Kidney epithelial cell (primary cell): ENCODE results near the gene EIF5A2. TPM values are rescaled to one million over a fixed set of nuclear protein-coding genes. Genes with fewer than 3 reads are reported as not detected.

Experiments used
- DNase-seq: peaks from one replicate; pipeline ENCODE4 v3.0.0-alpha.2; 2010; ENCODE audit warnings: low read depth
- H3K27me3 ChIP-seq: 2 replicates; pipeline ENCODE4 v1.6.0; 2011; ENCODE audit warnings: low read length; ENCODE audit not compliant: control insufficient read depth, insufficient read depth
- H3K36me3 ChIP-seq: 2 replicates; pipeline ENCODE4 v1.5.1; 2011; ENCODE audit warnings: low read length; ENCODE audit not compliant: control insufficient read depth, insufficient read depth
- H3K4me3 ChIP-seq: 2 replicates; pipeline ENCODE4 v1.5.1; 2011; ENCODE audit warnings: low read depth, mild to moderate bottlenecking, control low read depth, low read length
- CTCF ChIP-seq: IDR thresholded peaks from 2 replicates; pipeline ENCODE4 v1.5.1; 2011; ENCODE audit warnings: mild to moderate bottlenecking, moderate library complexity, low read length, control low read depth, inconsistent platforms; ENCODE audit not compliant: insufficient read depth, poor library complexity, severe bottlenecking
- total RNA-seq: library from RNA; depleted of rRNA; stranded (reverse); fragments of >200 nt; gene quantifications from 2 replicates; pipeline ENCODE4 v1.2.3, GENCODE V29; 2015

EIF5A2 gene
- total RNA-seq, 1 donor from 2014 or later: 4.1 TPM

- Histone ChIP-seq H3K4me3 (peak overlapping the region; percentile 68), H3K36me3 (peaks cover 2% of the 10 kb centered on the region), H3K27me3 (no peaks in the 10 kb centered on the region)
- no peak for TF ChIP-seq CTCF
- no peak for DNase-seq
Observed at GRCh38 chr3:170869239-170869590, 39.2 kb downstream of the EIF5A2 start.

- Histone ChIP-seq H3K4me3 (peak overlapping the region; percentile 68), H3K27me3 (no peaks in the 10 kb centered on the region), H3K36me3 (peaks cover 2% of the 10 kb centered on the region)
- TF ChIP-seq CTCF: no peak
- no peak for DNase-seq
Observed at GRCh38 chr3:170868577-170869238, 39.7 kb downstream of the EIF5A2 start.

GRCh38 chr3:170867143-170867937, 41.1 kb downstream of the EIF5A2 start:
- DNase-seq: no peak
- Histone ChIP-seq H3K4me3 (no peak overlapping the region), H3K36me3 (peaks cover 2% of the 10 kb centered on the region), H3K27me3 (no peaks in the 10 kb centered on the region)
- TF ChIP-seq CTCF: no peak

GRCh38 chr3:170866499-170866898, 41.9 kb downstream of the EIF5A2 start:
- TF ChIP-seq CTCF: no peak
- DNase-seq: no peak
- H3K36me3 ChIP-seq: peaks cover 2% of the 10 kb centered on the region
- no peak overlapping the region for H3K4me3 ChIP-seq
- H3K27me3 ChIP-seq: no peaks in the 10 kb centered on the region

GRCh38 chr3:170865209-170866094, 43.0 kb downstream of the EIF5A2 start:
- no peak for DNase-seq
- H3K36me3 ChIP-seq: peaks cover 2% of the 10 kb centered on the region
- H3K4me3 ChIP-seq: no peak overlapping the region
- TF ChIP-seq CTCF: no peak
- no peaks in the 10 kb centered on the region for H3K27me3 ChIP-seq
